Fibroblast of upper back skin (primary cell): ENCODE results near the gene TRIM10.

Source experiments
- DNase-seq: peaks from one replicate; pipeline ENCODE4 v3.0.0-alpha.2; 2013

Gene TRIM10, protein sequence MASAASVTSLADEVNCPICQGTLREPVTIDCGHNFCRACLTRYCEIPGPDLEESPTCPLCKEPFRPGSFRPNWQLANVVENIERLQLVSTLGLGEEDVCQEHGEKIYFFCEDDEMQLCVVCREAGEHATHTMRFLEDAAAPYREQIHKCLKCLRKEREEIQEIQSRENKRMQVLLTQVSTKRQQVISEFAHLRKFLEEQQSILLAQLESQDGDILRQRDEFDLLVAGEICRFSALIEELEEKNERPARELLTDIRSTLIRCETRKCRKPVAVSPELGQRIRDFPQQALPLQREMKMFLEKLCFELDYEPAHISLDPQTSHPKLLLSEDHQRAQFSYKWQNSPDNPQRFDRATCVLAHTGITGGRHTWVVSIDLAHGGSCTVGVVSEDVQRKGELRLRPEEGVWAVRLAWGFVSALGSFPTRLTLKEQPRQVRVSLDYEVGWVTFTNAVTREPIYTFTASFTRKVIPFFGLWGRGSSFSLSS

GRCh38 chr6:30160785-30161531 lies at the start of gene TRIM10:
Gene TRIM10 (minus strand): TSS chr6:30161211. CDS start chr6:30160858, 353 bp downstream.
- DNase-seq: no peak

DNA sequence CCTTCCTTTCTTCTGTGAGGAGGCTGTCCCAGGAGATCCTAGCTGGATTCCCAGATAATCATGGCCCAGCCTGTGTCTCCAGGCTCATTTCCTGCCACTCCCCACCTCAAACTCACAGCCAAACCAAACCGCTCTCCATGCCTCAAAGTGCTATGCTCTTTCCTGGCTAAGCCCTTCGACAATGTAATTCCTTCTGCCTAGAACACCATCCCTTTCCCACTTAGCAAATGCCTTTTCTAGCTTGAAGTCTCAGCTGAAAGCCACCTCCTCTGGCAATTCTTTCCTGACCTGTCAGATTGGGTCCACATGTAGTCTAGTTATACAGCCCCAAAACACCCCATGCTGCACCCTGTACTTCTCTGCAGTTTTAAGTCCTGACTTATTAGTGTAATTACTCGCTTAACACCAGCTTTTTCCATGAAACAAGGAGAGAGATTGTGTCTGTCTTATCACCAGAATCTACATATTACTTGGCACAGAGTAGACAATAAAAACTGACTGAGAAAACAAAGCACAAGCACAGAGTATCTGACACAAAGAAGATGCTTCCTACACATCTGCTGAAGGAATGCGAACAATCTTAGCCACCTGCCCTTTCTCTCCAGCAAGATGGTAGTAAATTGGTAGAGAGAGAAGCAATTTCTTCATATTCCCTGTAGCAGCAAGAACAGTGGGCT lies 46.7 kb upstream of the TRIM10 start:
- DNase-seq: no peak

DNA sequence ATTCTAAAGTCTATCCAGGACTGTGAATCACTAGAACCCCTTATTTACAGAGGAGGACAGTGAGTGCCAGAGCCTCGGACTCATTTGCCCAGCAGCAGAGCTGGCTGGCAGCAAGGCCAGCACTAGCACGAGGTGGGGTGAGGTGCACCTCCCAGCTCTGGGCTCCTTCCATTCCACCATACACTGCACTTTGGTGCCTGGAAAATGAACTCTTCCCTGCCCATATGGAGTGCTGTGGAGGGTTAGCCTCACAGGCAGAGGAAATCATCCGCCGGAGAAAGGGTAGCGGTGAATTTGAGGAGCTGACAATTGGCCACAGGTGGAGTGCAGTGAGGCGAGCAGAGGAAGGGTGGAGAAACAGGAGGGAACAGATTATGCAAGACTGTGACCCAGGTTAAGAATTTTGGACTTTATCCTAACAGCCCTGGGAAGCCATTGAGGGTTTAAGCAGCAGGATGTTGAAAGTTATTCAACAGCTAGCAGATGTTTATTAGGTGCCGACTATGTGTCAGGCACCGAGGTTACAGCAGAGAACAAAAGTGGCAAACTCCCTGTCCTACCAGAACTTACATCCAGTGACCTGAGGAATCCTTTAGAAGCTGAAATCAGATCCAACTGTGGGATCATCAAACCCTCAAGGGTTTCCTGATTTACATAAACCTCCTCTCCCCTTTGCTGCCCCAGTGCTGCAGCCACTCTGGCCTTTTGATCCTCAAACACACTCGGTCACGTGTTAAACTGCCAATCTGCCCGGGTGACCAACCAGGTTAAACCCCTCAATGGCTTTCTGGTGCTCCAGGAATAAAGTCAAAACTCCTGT lies 46.0 kb upstream of the TRIM10 start:
- DNase-seq: no peak

DNA sequence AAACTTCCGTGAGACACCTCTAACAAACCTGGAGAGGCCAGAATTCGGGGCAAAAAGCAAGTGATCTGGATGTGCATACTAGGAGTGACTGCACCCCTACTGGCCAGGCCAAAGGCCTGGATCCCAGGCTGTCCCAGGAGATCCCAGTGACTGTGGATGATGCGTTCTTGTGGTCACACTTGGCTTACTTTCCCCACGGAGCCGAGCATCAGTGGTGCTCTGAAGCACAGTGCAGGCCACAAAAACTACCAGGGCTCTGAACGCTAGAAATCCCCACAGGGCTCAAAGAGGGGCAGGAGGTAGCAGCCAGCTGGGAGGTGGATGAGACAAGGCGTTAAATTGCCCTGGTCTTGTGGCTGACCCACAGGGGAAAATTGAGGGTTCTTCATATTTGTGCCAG lies 45.1 kb upstream of the TRIM10 start:
- no peak for DNase-seq

DNA sequence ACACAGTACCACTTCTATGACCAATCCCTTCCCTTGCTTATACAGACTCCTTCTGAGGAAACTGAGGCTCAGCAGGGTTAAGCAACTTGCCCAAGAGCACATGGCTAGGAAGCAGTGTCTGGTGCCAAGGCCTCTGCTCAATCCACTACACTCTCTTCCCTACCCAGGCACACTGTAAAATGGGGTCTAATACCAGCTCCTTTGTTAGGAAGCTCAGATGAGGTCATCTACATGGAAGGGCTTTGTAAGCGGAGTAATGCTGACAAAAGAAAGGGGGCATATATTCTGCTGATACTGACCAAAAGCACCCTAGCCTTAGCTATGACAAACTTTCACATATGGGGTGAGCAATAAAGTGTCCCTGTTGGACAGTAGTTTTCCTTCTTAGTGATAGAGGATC lies 43.1 kb upstream of the TRIM10 start:
- no peak for DNase-seq

- DNase-seq: no peak
These were observed 41.4 kb upstream of the TRIM10 start for GRCh38 chr6:30202366-30202765.

GRCh38 chr6:30200551-30201281 lies 39.7 kb upstream of the TRIM10 start:
- DNase-seq: no peak

DNA sequence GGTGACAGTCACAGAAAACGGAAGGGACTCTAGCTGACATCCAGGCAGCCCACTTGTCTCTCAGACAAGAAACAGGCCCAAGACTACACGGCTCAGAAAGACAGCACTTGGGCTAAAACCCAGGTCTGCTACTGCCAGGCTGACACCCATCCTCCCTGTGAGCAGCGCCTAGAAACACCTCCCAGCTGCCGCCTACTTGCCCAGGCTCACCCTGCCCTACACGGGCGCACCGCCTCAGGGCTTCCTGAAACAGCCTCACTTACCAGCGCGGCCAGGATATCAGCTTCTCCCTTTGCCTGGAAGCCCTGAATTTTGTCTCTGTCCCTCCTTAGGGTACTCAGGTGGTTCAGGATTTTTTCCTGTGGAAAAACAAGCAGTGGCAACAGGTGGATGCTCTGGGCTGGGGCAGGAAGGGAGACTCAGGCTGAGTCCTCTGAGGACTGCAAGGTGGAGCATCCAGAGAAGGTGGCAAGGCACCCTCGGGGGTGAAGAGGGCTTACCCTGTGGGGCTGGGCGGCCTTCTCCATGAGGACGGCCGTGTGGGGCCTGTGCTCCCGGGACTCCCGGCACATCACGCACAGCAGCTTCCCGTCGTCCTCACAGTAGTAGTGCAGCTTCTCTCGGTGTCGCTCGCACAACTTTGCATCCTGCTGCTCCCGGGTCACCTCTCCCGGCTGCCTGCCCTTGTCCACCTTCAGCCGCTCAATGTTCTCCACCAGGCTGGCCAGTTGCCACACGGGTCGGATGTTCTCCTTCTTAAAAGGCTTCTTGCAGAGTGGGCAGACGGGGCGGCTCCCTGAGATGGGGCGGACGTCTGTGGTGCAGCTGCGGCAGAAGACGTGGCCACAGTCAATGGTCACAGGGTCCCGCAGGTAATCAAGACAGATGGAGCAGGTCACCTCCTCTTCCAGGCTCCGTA lies 37.4 kb upstream of the TRIM10 start:
- DNase-seq: no peak

- no peak for DNase-seq
These were observed 35.4 kb upstream of the TRIM10 start for GRCh38 chr6:30196376-30196775.

DNA sequence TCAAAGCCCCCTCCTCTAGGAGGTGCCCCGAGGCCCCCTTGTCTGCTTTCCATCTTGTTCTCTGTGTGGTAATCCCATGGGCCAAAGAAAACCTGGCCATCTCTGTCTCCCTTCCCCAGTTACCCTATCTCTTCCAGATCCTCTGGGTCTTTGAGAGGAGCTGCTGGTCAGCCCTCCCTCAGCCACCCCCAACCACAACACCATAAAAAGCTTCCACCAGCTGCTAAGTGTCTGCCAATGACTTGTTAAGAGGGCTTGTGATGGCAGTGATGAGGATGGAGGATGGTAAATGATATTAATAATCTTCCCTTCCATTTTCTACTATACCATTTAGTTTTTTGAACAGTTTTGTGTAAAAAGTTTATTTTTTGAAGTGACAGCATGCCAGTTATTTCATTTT lies 34.9 kb upstream of the TRIM10 start:
- no peak for DNase-seq

- DNase-seq: no peak
These were observed 34.0 kb upstream of the TRIM10 start for GRCh38 chr6:30194797-30195690.

DNA sequence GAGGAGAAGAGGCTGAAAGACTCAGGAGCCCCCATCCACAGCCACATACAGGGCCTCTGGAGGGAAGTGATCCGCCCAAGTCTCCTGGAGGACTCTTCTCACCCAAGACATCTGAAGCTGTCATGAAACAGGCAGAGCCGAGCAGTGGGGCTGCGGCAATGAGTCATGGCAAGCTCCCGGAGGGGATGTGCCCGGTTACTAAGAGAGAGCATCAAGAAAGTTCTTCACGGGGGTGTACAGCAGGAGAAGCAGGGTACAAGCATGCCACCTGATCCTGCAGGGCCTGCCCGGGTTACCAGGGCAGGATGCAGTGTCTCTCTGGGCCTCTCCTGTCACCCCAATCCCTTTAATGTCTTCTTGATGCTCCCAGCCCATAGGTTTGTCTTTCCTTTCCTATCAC lies 31.1 kb upstream of the TRIM10 start:
- no peak for DNase-seq

DNA sequence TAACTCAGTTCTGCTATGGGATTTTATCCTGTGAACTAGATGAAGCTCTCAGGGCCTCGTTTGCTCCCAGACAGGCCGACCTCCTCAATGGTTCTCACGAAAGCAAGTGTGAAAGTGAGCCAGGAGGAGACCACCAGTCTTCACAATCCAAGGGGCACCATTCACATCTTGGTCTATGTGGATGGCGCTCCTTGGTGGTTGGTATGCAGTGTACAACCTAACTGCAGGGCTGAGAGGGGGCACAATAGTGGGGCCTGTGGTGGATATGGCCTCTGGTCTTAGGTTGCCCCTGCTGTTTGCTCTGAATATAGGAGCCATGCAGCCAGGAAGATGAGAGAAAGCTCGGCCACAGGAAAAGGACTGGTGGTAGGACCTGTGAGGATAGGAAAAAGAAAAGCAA lies 27.5 kb upstream of the TRIM10 start:
- DNase-seq: no peak

DNA sequence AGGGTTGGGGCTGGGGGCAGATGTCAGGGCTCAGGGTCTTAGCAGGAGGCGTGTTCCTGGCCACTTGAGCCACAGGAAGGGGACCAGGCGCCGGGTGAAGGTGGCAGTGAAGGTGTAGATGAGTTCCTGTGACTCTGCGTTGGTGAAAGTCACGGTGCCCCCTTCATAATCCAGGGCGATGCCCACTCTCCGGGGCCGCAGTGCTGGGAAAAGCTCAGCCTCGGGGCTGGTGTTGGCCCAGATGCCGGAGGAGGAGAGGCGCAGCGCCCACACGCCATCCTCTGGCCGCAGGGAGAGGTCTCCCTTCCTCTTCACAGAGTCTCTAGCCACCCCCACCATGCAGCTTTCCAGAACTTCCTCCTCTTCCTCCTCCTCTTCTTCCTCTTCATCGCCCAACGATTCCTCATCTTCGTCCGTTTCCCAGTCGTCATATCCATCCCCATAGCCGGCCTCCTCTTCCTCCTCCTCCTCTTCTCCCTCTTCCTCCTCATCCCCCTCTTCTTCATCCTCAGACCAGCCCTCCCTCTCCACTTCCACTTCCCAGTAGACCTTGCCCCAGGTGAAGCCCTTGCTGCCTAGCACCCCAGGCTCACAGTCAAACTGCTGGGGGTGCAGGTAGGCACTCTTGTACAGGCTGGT lies 25.0 kb upstream of the TRIM10 start:
- DNase-seq: no peak

DNA sequence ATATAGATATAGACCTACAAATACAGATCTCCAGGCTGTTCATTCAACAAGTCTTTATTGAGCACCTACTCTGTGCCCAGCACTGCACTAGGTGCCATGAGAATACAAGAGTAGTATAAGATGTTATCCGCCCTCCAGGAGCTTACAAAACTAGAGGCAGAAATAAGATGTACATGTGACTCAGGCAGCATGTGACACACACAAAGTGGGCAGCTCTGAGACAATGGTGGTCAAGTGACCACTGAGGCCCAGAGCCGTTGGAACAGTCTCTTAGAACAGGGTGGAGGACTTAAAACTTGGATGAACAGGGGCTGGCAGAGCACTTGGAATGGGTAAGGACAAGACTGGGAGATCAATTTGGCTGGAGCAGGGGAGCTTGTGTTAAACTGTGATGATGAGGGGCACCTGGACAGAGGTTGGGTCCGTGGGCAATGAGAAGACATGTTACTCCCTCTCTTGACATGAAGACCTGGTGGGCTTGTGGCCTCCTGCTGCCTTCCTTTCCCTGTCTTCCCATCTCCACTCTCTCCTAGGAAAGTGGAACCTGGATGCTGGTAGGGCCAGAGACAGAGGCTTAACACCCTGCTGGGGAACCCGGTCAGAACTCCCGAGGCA lies 23.5 kb upstream of the TRIM10 start:
- DNase-seq: no peak

GRCh38 chr6:30180145-30180544 lies 19.1 kb upstream of the TRIM10 start:
- no peak for DNase-seq

- no peak for DNase-seq
These were observed 17.8 kb upstream of the TRIM10 start for GRCh38 chr6:30178837-30179236.

- no peak for DNase-seq
These were observed 14.8 kb upstream of the TRIM10 start for GRCh38 chr6:30175765-30176164.

GRCh38 chr6:30172681-30173080 lies 11.7 kb upstream of the TRIM10 start:
- no peak for DNase-seq
